Brain microvascular endothelial cell (primary cell): ENCODE results near the gene TANK.

Source experiments
- DNase-seq: peaks from one replicate; pipeline ENCODE4 v3.0.0-alpha.2; 2020
- H3K27ac ChIP-seq: fragments of 250-450 bp; sonication (Bioruptor Pico); 2 replicates; pipeline ENCODE4 v1.5.1; 2020; ENCODE audit warnings: mild to moderate bottlenecking, moderate library complexity
- H3K27me3 ChIP-seq: fragments of 250-450 bp; sonication (Bioruptor Pico); replicated peaks from 2 replicates; pipeline ENCODE4 v1.5.1; 2020; ENCODE audit warnings: mild to moderate bottlenecking
- H3K36me3 ChIP-seq: fragments of 250-450 bp; sonication (Bioruptor Pico); replicated peaks from 2 replicates; pipeline ENCODE4 v1.5.1; 2020; ENCODE audit warnings: mild to moderate bottlenecking
- H3K4me3 ChIP-seq: 2 replicates; pipeline ENCODE4 v1.5.1; 2011; ENCODE audit warnings: low read depth, mild to moderate bottlenecking, control low read depth, low read length, moderate library complexity
- in situ Hi-C: cut with HindIII; loops from 2 replicates; pipeline ENCODE4 v1.10.0; 2017; ENCODE audit warnings: low sequenced_read_pairs, low pct_ligation_motif_present
- TF ChIP-seq, protein P1 (sequence below): IDR thresholded peaks from 2 replicates; pipeline ENCODE4 v1.5.1; 2011; ENCODE audit warnings: low read depth, mild to moderate bottlenecking, moderate library complexity, low read length, control low read depth, inconsistent platforms; ENCODE audit errors: missing control alignments

The TANK gene, protein sequence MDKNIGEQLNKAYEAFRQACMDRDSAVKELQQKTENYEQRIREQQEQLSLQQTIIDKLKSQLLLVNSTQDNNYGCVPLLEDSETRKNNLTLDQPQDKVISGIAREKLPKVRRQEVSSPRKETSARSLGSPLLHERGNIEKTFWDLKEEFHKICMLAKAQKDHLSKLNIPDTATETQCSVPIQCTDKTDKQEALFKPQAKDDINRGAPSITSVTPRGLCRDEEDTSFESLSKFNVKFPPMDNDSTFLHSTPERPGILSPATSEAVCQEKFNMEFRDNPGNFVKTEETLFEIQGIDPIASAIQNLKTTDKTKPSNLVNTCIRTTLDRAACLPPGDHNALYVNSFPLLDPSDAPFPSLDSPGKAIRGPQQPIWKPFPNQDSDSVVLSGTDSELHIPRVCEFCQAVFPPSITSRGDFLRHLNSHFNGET

DNA sequence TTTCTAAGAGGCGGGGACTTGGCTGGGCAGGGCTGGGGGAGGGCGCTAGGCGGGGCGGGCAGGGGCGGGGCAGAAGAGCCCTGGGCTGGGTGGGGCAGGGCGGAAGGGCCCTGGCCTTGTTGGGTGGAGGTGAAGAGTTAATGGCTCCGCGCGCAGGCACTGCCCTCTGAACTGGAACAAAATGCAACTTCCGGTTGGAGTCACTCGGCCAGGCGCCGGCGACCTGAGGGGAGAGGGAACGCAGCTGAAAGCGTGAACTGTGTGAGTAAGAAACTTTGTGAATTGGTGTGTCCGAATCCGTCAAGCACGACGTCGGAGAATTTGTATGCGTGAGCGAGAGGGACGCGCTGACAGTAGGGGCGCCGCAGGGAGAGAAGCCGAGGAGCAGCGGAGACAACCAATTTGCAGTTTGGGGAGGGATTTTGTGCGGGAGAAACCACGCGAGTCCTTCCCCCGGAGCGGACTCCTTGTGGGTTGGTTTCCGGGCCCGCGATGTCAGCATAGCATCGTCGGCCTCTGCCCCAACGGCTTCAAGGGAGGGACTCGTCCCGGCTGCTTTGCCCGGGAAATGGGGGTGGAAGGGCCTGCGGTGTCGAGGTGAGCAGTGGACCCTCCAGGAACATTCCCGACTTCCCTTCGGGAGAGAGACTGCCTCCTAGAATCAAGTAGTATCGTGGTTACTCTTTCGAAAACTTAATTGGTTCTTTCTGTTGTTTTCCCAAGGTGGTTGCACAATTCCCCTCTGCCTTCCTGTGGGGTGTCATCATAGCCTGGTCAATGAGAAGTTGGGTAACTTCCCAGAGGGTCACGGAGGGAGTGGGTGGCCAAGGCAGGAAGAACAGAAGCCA lies at the start of gene TANK:
TSS of gene TANK (plus strand) at position 203 of the 848 bp plus-strand sequence. CDS start 19,235 bp downstream, outside the sequence.
- Histone ChIP-seq H3K27me3 (no peaks in the 10 kb centered on the region), H3K27ac (peak within 1 kb of the TSS; percentile 96), H3K4me3 (peak within 1 kb of the TSS; percentile 77), H3K36me3 (peaks cover 12% of the 10 kb centered on the region)
- in situ Hi-C loops = no loop called here
- TF ChIP-seq, protein P1, sequence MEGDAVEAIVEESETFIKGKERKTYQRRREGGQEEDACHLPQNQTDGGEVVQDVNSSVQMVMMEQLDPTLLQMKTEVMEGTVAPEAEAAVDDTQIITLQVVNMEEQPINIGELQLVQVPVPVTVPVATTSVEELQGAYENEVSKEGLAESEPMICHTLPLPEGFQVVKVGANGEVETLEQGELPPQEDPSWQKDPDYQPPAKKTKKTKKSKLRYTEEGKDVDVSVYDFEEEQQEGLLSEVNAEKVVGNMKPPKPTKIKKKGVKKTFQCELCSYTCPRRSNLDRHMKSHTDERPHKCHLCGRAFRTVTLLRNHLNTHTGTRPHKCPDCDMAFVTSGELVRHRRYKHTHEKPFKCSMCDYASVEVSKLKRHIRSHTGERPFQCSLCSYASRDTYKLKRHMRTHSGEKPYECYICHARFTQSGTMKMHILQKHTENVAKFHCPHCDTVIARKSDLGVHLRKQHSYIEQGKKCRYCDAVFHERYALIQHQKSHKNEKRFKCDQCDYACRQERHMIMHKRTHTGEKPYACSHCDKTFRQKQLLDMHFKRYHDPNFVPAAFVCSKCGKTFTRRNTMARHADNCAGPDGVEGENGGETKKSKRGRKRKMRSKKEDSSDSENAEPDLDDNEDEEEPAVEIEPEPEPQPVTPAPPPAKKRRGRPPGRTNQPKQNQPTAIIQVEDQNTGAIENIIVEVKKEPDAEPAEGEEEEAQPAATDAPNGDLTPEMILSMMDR = peak; percentile 23
- DNase-seq = peak; percentile 94

DNA sequence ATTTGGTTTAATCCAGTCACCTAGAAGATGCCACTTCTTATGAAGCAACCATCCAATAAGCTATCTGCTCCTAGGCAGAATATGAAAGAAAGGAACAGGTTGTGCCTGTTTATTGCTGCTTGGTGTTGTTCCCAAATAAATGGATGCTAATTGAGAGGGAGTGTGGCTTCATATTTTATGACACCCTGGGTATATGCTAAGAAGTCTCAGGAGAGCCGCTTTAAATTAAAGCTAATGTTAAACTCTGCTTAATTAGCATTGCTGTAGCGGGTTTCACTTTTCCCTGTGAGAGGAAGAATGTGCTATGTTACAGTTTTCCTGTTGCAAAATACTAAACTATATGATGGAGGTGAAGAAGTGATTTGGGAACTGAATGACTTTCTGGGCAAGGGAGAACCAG lies 48.7 kb upstream of the TANK start:
- Histone ChIP-seq H3K36me3 (no peaks in the 10 kb centered on the region), H3K4me3 (no peak overlapping the region), H3K27me3 (no peaks in the 10 kb centered on the region), H3K27ac (no peak overlapping the region)
- in situ Hi-C loops = no loop called here
- no peak for DNase-seq
- TF ChIP-seq, protein P1 = no peak

DNA sequence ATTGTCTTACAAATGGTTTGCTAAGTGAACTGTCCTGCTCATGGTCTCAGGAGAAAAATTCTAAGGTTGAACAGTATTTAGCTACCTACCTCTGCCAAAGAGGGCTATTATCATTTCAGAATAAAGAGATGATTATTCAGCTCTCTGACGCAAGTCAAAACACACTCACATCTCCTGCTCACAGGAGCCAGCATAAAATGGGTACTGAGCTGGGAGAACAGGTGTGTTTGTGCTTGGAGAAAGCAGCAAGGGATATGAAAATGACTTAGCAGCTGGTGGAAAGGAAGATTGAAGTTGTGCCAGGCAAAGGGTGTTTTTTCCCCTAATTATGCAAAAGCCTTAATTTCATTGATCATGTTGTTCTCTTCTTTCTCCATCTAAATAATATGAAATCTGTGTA lies 47.3 kb upstream of the TANK start:
- Histone ChIP-seq H3K4me3 (no peak overlapping the region), H3K27me3 (no peaks in the 10 kb centered on the region), H3K36me3 (no peaks in the 10 kb centered on the region), H3K27ac (no peak overlapping the region)
- no peak for DNase-seq
- in situ Hi-C loops = no loop called here
- TF ChIP-seq, protein P1 = no peak

DNA sequence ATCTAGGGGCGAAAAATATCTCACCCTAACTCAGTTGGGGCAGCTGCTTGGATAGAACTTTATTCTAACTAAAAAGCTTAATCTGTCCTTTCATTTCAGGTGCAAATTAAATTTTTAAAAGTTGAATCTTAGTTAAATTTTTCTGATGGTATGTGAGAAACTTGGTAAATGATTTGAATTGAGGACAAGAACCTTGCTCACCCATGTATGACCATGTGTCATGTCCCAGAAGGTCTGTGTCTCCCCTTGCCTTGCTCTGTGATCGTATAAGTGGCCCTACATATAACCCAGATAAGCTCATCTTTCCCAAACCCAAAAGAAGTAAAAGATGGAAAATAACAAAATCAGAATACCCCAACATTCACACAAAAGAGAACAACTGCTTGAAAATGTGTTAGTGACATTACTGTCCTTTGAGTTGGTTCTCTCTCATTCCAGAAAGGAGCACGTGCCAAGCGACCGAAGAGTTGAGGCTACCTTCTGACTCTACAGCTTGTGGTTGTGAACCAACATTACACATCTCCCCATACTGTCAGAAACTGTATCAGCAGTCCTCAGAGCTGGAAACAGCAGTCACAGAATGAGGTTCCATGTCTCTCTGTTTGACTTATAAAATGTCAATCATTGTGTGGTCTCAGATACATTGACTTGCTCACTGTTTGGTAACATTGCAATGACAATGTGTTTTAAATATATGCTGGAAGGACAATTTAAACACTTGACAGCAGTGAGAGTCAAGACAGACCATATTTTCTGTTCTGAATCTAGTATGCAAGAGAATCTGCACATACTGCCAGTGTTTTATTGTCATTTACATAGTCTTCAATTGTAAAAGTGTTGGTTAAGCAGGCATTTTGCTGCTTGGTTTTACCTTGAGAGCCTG lies 46.3 kb upstream of the TANK start:
- TF ChIP-seq, protein P1 = no peak
- no peak for DNase-seq
- Histone ChIP-seq H3K27ac (no peak overlapping the region), H3K36me3 (no peaks in the 10 kb centered on the region), H3K4me3 (no peak overlapping the region), H3K27me3 (no peaks in the 10 kb centered on the region)
- in situ Hi-C loops = no loop called here

DNA sequence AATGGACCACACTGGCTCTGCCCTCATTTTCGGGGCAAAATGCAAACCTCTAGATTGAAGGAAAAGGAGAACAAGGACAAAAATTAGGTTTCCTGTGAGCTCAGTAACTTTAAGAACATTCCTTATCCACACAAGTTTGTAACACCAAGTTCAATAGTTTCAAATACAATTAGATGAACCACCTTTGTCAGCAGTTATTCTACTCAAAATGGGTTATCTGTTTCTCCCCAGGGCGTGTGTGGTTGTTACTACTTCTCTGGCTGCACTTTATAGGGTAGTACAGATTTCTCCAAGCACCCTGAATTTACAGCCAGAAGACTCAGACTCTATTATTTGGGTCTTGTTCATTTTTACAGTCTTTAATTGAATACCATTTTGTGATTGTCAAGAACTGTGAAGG lies 45.0 kb upstream of the TANK start:
- no peaks in the 10 kb centered on the region for H3K36me3 ChIP-seq
- TF ChIP-seq, protein P1 = no peak
- in situ Hi-C loops = no loop called here
- no peaks in the 10 kb centered on the region for H3K27me3 ChIP-seq
- no peak overlapping the region for H3K4me3 ChIP-seq
- DNase-seq = no peak
- no peak overlapping the region for H3K27ac ChIP-seq
